SK-N-SH treated with all-trans-retinoic acid at 6 μM for 48 hours (cell line): ENCODE data around the gene SYNGR3.
A peak's percentile ranks its signal among the peaks of the same experiment; 100 is the strongest.

Source experiments
- ARNTL ChIP-seq: fragments of 450-650 bp; formaldehyde crosslinking; IDR thresholded peaks from 2 replicates; pipeline ENCODE4 v1.5.0; 2020; ENCODE audit warnings: low read depth, mild to moderate bottlenecking, moderate library complexity, borderline replicate concordance
- BACH2 ChIP-seq: fragments of 250-450 bp; sonication (Bioruptor Pico); IDR thresholded peaks from 2 replicates; pipeline ENCODE4 v1.9.0; 2021; ENCODE audit warnings: mild to moderate bottlenecking, borderline replicate concordance
- CSDC2 ChIP-seq: fragments of 250-450 bp; sonication (Bioruptor Pico); IDR thresholded peaks from 2 replicates; pipeline ENCODE4 v1.5.0; 2020; ENCODE audit warnings: mild to moderate bottlenecking, moderate library complexity
- ESRRG ChIP-seq: fragments of 250-450 bp; sonication (Bioruptor Pico); IDR thresholded peaks from 2 replicates; pipeline ENCODE4 v1.6.1; 2021; ENCODE audit warnings: mild to moderate bottlenecking
- GLIS3 ChIP-seq: fragments of 250-450 bp; sonication (Bioruptor Pico); IDR thresholded peaks from 2 replicates; pipeline ENCODE4 v1.5.0; 2020; ENCODE audit warnings: mild to moderate bottlenecking, moderate library complexity
- OSR1 ChIP-seq: fragments of 250-450 bp; sonication (Bioruptor Pico); IDR thresholded peaks from 2 replicates; pipeline ENCODE4 v1.8.0; 2022; ENCODE audit warnings: moderate library complexity, mild to moderate bottlenecking, inconsistent platforms
- POU6F1 ChIP-seq: fragments of 250-450 bp; sonication (Bioruptor Pico); IDR thresholded peaks from 2 replicates; pipeline ENCODE4 v1.8.0; 2021; ENCODE audit warnings: low read depth, mild to moderate bottlenecking, moderate library complexity, borderline replicate concordance
- PPARA ChIP-seq: fragments of 250-450 bp; sonication (Bioruptor Pico); IDR thresholded peaks from 2 replicates; pipeline ENCODE4 v1.5.0; 2020; ENCODE audit warnings: mild to moderate bottlenecking, borderline replicate concordance
- SNAI2 ChIP-seq: fragments of 250-450 bp; sonication (Bioruptor Pico); IDR thresholded peaks from 2 replicates; pipeline ENCODE4 v1.5.0; 2020; ENCODE audit warnings: mild to moderate bottlenecking, moderate library complexity
- ZFP3 ChIP-seq: fragments of 250-450 bp; sonication (Bioruptor Pico); IDR thresholded peaks from 2 replicates; pipeline ENCODE4 v1.5.0; 2020; ENCODE audit warnings: mild to moderate bottlenecking, moderate library complexity
- ZFP30 ChIP-seq: fragments of 450-650 bp; formaldehyde crosslinking; IDR thresholded peaks from 2 replicates; pipeline ENCODE4 v1.5.0; 2022; ENCODE audit warnings: mild to moderate bottlenecking, moderate library complexity
- TF ChIP-seq, protein P1 (sequence below): fragments of 250-450 bp; sonication (Bioruptor Pico); IDR thresholded peaks from 2 replicates; pipeline ENCODE4 v1.8.0; 2020; ENCODE audit warnings: mild to moderate bottlenecking, moderate library complexity, borderline replicate concordance

- TF ChIP-seq ESRRG (no peak), ZFP3 (CRISPR knock-in tag) (0 out of 2 replicates have a peak, but pooled peaks have one; percentile 6), SNAI2 (CRISPR knock-in tag) (no peak), CSDC2 (no peak), PPARA (CRISPR knock-in tag) (no peak), POU6F1 (CRISPR knock-in tag) (peak; percentile 87; the same call in 1 of the 2 replicates), BACH2 (CRISPR knock-in tag) (no peak), GLIS3 (CRISPR knock-in tag) (no peak), ZFP30 (CRISPR knock-in tag) (no peak), ARNTL (CRISPR knock-in tag) (no peak), OSR1 (CRISPR knock-in tag) (no peak)
- TF ChIP-seq, protein P1, sequence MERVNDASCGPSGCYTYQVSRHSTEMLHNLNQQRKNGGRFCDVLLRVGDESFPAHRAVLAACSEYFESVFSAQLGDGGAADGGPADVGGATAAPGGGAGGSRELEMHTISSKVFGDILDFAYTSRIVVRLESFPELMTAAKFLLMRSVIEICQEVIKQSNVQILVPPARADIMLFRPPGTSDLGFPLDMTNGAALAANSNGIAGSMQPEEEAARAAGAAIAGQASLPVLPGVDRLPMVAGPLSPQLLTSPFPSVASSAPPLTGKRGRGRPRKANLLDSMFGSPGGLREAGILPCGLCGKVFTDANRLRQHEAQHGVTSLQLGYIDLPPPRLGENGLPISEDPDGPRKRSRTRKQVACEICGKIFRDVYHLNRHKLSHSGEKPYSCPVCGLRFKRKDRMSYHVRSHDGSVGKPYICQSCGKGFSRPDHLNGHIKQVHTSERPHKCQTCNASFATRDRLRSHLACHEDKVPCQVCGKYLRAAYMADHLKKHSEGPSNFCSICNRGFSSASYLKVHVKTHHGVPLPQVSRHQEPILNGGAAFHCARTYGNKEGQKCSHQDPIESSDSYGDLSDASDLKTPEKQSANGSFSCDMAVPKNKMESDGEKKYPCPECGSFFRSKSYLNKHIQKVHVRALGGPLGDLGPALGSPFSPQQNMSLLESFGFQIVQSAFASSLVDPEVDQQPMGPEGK (CRISPR knock-in tag): no peak; the same call in 1 of the 2 replicates
Measured at GRCh38 chr16:1964506-1965395, 25.0 kb upstream of the SYNGR3 start, which contains the start of gene RPS2.
